GM18951 (cell line): Measurements from ENCODE around the gene PLXNB2.

ENCODE experiments used
- POLR2A ChIP-seq: IDR thresholded peaks from 4 replicates; pipeline ENCODE4 v1.6.1; 2011; ENCODE audit warnings: mild to moderate bottlenecking; ENCODE audit not compliant: insufficient read length, insufficient read depth; ENCODE audit errors: extremely low read depth
- in situ Hi-C: fragments of 300-500 bp; cut with MboI; formaldehyde crosslinking; loops from one replicate; pipeline ENCODE4 v1.12.0; 2022; ENCODE audit warnings: low sequenced_read_pairs, mixed read lengths, inconsistent platforms; ENCODE audit not compliant: unreplicated experiment

PLXNB2 gene

GRCh38 chr22:50280708-50281383, 26.6 kb downstream of the PLXNB2 start:
- in situ Hi-C loops = no loop called here
- TF ChIP-seq POLR2A = no peak

- TF ChIP-seq POLR2A = peak; percentile 15
- in situ Hi-C loops = no loop called here
Measured at GRCh38 chr22:50280022-50280707, 27.3 kb downstream of the PLXNB2 start.

GRCh38 chr22:50278956-50279619, 28.4 kb downstream of the PLXNB2 start:
- no peak for TF ChIP-seq POLR2A
- in situ Hi-C loops = loop anchor here (10.0 kb wide), 1 partner anchor 226 kb away; the partner anchor contains the start of genes LMF2 and NCAPH2

GRCh38 chr22:50278461-50278860, 29.0 kb downstream of the PLXNB2 start:
- TF ChIP-seq POLR2A = no peak
- in situ Hi-C loops = loop anchor here (10.0 kb wide), 1 partner anchor 226 kb away; the partner anchor contains the start of genes LMF2 and NCAPH2

- TF ChIP-seq POLR2A = no peak
- in situ Hi-C loops = loop anchor here (10.0 kb wide), 1 partner anchor 227 kb away; the partner anchor contains the start of genes LMF2 and NCAPH2
Measured at GRCh38 chr22:50277761-50278160, 29.7 kb downstream of the PLXNB2 start.

GRCh38 chr22:50276143-50276542, 31.3 kb downstream of the PLXNB2 start:
- in situ Hi-C loops = loop anchor here (10.0 kb wide), 1 partner anchor 229 kb away; the partner anchor contains the start of genes LMF2 and NCAPH2

GRCh38 chr22:50275181-50276055, 32.0 kb downstream of the PLXNB2 start:
- in situ Hi-C loops = loop anchor here (10.0 kb wide), 1 partner anchor 229 kb away; the partner anchor contains the start of genes LMF2 and NCAPH2
- TF ChIP-seq POLR2A = no peak

More at GRCh38 chr22:50276143-50276542, 31.3 kb downstream of the PLXNB2 start:
- no peak for TF ChIP-seq POLR2A

- in situ Hi-C loops = loop anchor here (5.0 to 10.0 kb wide), 2 partner anchors 53 to 230 kb away; partner anchors contain the start of genes DENND6B, LMF2 and NCAPH2
Measured at GRCh38 chr22:50274771-50275170, 32.7 kb downstream of the PLXNB2 start.

GRCh38 chr22:50274311-50274710, 33.1 kb downstream of the PLXNB2 start:
- TF ChIP-seq POLR2A = no peak
- in situ Hi-C loops = loop anchor here (5.0 to 10.0 kb wide), 2 partner anchors 53 to 230 kb away; partner anchors contain the start of genes DENND6B, LMF2 and NCAPH2

More at GRCh38 chr22:50274771-50275170, 32.7 kb downstream of the PLXNB2 start:
- no peak for TF ChIP-seq POLR2A

- in situ Hi-C loops = loop anchor here (5.0 to 10.0 kb wide), 2 partner anchors 54 to 231 kb away; partner anchors contain the start of genes DENND6B, LMF2 and NCAPH2
Measured at GRCh38 chr22:50273781-50274180, 33.7 kb downstream of the PLXNB2 start.

GRCh38 chr22:50273352-50273751, 34.1 kb downstream of the PLXNB2 start:
- in situ Hi-C loops = loop anchor here (5.0 to 10.0 kb wide), 2 partner anchors 54 to 231 kb away; partner anchors contain the start of genes DENND6B, LMF2 and NCAPH2
